H9 (cell line): ENCODE results near the gene TMEM176B. TPM values are rescaled to one million over a fixed set of nuclear protein-coding genes. Genes with fewer than 3 reads are reported as not detected.

Source experiments
- DNase-seq: peaks from one replicate; pipeline ENCODE4 v3.0.0-alpha.2; 2017
- H2AFZ ChIP-seq: one replicate; pipeline ENCODE4 v1.6.1; 2013; ENCODE audit warnings: mild to moderate bottlenecking, low read length, control low read depth, moderate library complexity
- H2AK5ac ChIP-seq: 2 replicates; pipeline ENCODE4 v1.6.1; 2013; ENCODE audit warnings: low read length, control low read depth, mixed read lengths; ENCODE audit not compliant: insufficient read length
- H2BK120ac ChIP-seq: one replicate; pipeline ENCODE4 v1.6.1; 2013; ENCODE audit warnings: low read depth, mild to moderate bottlenecking, low read length, control low read depth, inconsistent platforms; ENCODE audit not compliant: poor library complexity, severe bottlenecking
- H2BK12ac ChIP-seq: 2 replicates; pipeline ENCODE4 v1.6.1; 2013; ENCODE audit warnings: low read length, control low read depth, mixed read lengths, low read depth; ENCODE audit not compliant: insufficient read length
- H2BK15ac ChIP-seq: 2 replicates; pipeline ENCODE4 v1.6.1; 2013; ENCODE audit warnings: low read depth, low read length, control low read depth
- H2BK20ac ChIP-seq: one replicate; pipeline ENCODE4 v1.6.1; 2013; ENCODE audit warnings: low read depth, mild to moderate bottlenecking, low read length, control low read depth, inconsistent platforms; ENCODE audit not compliant: poor library complexity, severe bottlenecking
- H2BK5ac ChIP-seq: 2 replicates; pipeline ENCODE4 v1.6.1; 2013; ENCODE audit warnings: low read length, control low read depth, mixed read lengths; ENCODE audit not compliant: insufficient read length
- H3K14ac ChIP-seq: 2 replicates; pipeline ENCODE4 v1.6.1; 2013; ENCODE audit warnings: low read length, control low read depth; ENCODE audit not compliant: insufficient read depth
- H3K18ac ChIP-seq: 2 replicates; pipeline ENCODE4 v1.6.1; 2013; ENCODE audit warnings: low read depth, mild to moderate bottlenecking, mixed read lengths, low read length, control low read depth; ENCODE audit not compliant: insufficient read length
- H3K23ac ChIP-seq: 2 replicates; pipeline ENCODE4 v1.6.1; 2013; ENCODE audit warnings: low read length, control low read depth, mixed read lengths, low read depth; ENCODE audit not compliant: insufficient read length
- H3K23me2 ChIP-seq: 2 replicates; pipeline ENCODE4 v1.6.1; 2013; ENCODE audit warnings: low read depth, mild to moderate bottlenecking, mixed read lengths, low read length, control low read depth; ENCODE audit not compliant: insufficient read length, poor library complexity, severe bottlenecking
- H3K27ac ChIP-seq: 2 replicates; pipeline ENCODE4 v1.5.1; 2013; ENCODE audit warnings: low read length, control low read depth, mixed read lengths, low read depth; ENCODE audit not compliant: insufficient read length
- H3K27me3 ChIP-seq: 2 replicates; pipeline ENCODE4 v1.6.1; 2013; ENCODE audit warnings: low read length, control low read depth, inconsistent platforms; ENCODE audit not compliant: insufficient read depth
- H3K4ac ChIP-seq: 2 replicates; pipeline ENCODE4 v1.6.1; 2013; ENCODE audit warnings: low read depth, mild to moderate bottlenecking, control low read depth, inconsistent platforms, low read length, moderate library complexity
- H3K4me1 ChIP-seq: 2 replicates; pipeline ENCODE4 v1.6.1; 2013; ENCODE audit warnings: low read length, control low read depth, inconsistent platforms; ENCODE audit not compliant: insufficient read depth
- H3K4me2 ChIP-seq: 2 replicates; pipeline ENCODE4 v1.6.1; 2013; ENCODE audit warnings: low read length, control low read depth, mixed read lengths; ENCODE audit not compliant: insufficient read length, insufficient read depth
- H3K56ac ChIP-seq: 2 replicates; pipeline ENCODE4 v1.6.1; 2013; ENCODE audit warnings: low read depth, mild to moderate bottlenecking, mixed read lengths, low read length, control low read depth; ENCODE audit not compliant: insufficient read length
- H3K79me1 ChIP-seq: 2 replicates; pipeline ENCODE4 v1.6.1; 2013; ENCODE audit warnings: low read depth, mild to moderate bottlenecking, moderate library complexity, low read length, control low read depth, inconsistent platforms; ENCODE audit not compliant: insufficient read depth, poor library complexity, severe bottlenecking
- H3K79me2 ChIP-seq: 2 replicates; pipeline ENCODE4 v1.6.1; 2013; ENCODE audit warnings: low read length, control low read depth, inconsistent platforms; ENCODE audit not compliant: insufficient read depth
- H3K9ac ChIP-seq: 2 replicates; pipeline ENCODE4 v1.6.1; 2013; ENCODE audit warnings: low read length, control low read depth, mixed read lengths; ENCODE audit not compliant: insufficient read length; ENCODE audit errors: extremely low read depth
- H3K9me3 ChIP-seq: one replicate; pipeline ENCODE4 v1.6.1; 2013; ENCODE audit warnings: low read depth, low read length, inconsistent platforms; ENCODE audit not compliant: control insufficient read depth
- H3T11ph ChIP-seq: one replicate; pipeline ENCODE4 v1.6.1; 2013; ENCODE audit warnings: mild to moderate bottlenecking, low read length, control low read depth, inconsistent platforms
- H4K20me1 ChIP-seq: one replicate; pipeline ENCODE4 v1.6.1; 2013; ENCODE audit not compliant: control insufficient read depth, insufficient read length, insufficient read depth
- H4K5ac ChIP-seq: 2 replicates; pipeline ENCODE4 v1.6.1; 2013; ENCODE audit warnings: low read depth, mild to moderate bottlenecking, mixed read lengths, low read length, control low read depth; ENCODE audit not compliant: insufficient read length
- H4K8ac ChIP-seq: replicated peaks from 2 replicates; pipeline ENCODE4 v1.6.1; 2013; ENCODE audit warnings: low read length, control low read depth, mixed read lengths, low read depth; ENCODE audit not compliant: insufficient read length
- H4K91ac ChIP-seq: 2 replicates; pipeline ENCODE4 v1.6.1; 2013; ENCODE audit warnings: low read depth, mild to moderate bottlenecking, moderate library complexity, mixed read lengths, low read length, control low read depth; ENCODE audit not compliant: insufficient read length
- H3K27ac Mint-ChIP-seq, 3 experiments: 2 replicates in 2 of 3; 3 replicates in 1 of 3; pipeline ENCODE4 v1.8.0; 2020 to 2021; ENCODE audit warnings: mixed read lengths in 3 of 3, mild to moderate bottlenecking in 1 of 3, moderate library complexity in 1 of 3
- H3K27me3 Mint-ChIP-seq: 2 replicates; pipeline ENCODE4 v1.8.0; 2021; ENCODE audit warnings: low read depth, mild to moderate bottlenecking, moderate library complexity, mixed read lengths
- H3K36me3 Mint-ChIP-seq, 3 experiments: 2 replicates in 2 of 3; 3 replicates in 1 of 3; pipeline ENCODE4 v1.8.0; 2020 to 2021; ENCODE audit warnings: low read depth in 3 of 3, mixed read lengths in 3 of 3; ENCODE audit not compliant: insufficient read depth in 1 of 3
- H3K4me1 Mint-ChIP-seq, 2 experiments: 2 replicates each; pipeline ENCODE4 v1.8.0; 2020; ENCODE audit warnings: mixed read lengths in 2 of 2
- H3K4me3 Mint-ChIP-seq, 2 experiments: 2 replicates in 1 of 2; 3 replicates in 1 of 2; pipeline ENCODE4 v1.8.0; 2020 to 2021; ENCODE audit warnings: mild to moderate bottlenecking in 2 of 2, mixed read lengths in 2 of 2, moderate library complexity in 1 of 2
- H3K9me3 Mint-ChIP-seq, 2 experiments: 2 replicates in 1 of 2; 3 replicates in 1 of 2; pipeline ENCODE4 v1.8.0; 2020; ENCODE audit warnings: mild to moderate bottlenecking in 2 of 2, mixed read lengths in 2 of 2, moderate library complexity in 1 of 2
- CTCF ChIP-seq: fragments of 200-600 bp; sonication (generic); conservative IDR thresholded peaks from 3 replicates; pipeline ENCODE4 v1.8.0; 2021; ENCODE audit warnings: antibody characterized with exemption, mild to moderate bottlenecking
- total RNA-seq: library from RNA; stranded (reverse); gene quantifications from 2 replicates; pipeline ENCODE4 v1.2.1, GENCODE V29; 2021

Gene TMEM176B
- total RNA-seq, 1 experiment from 2014 or later: 0.85 TPM

- Mint-ChIP-seq H3K36me3 (no peaks in the 10 kb centered on the region; a peak in 1 of 7 replicates), H3K9me3 (peaks cover 2 to 3% of the 10 kb centered on the region in 2 experiments; a peak in 2 of 5 replicates), H3K27ac (no peak overlapping the region), H3K4me1 (peaks cover 9 to 12% of the 10 kb centered on the region in 2 experiments), H3K27me3 (peaks cover 45% of the 10 kb centered on the region), H3K4me3 (no peak overlapping the region)
- H3K9me3 ChIP-seq: no peaks in the 10 kb centered on the region
- H3K9ac ChIP-seq: no peak overlapping the region
- H3K79me2 ChIP-seq: no peaks in the 10 kb centered on the region; the same call in 1 of the 2 replicates
- H2BK5ac ChIP-seq: no peak overlapping the region
- no peak overlapping the region for H4K8ac ChIP-seq
- TF ChIP-seq CTCF: no peak
- no peak overlapping the region for H3K27ac ChIP-seq
- no peak overlapping the region for H2AFZ ChIP-seq
- no peak overlapping the region for H4K5ac ChIP-seq
- no peak overlapping the region for H2AK5ac ChIP-seq
- H3K14ac ChIP-seq: no peak overlapping the region
- H3K79me1 ChIP-seq: no peaks in the 10 kb centered on the region
- no peak for DNase-seq
- no peaks in the 10 kb centered on the region for H4K20me1 ChIP-seq
- no peak overlapping the region for H4K91ac ChIP-seq
- H3K4me2 ChIP-seq: no peak overlapping the region
- no peak overlapping the region for H2BK12ac ChIP-seq
- H3K4me1 ChIP-seq: no peaks in the 10 kb centered on the region
- H3K23me2 ChIP-seq: no peaks in the 10 kb centered on the region
- no peak overlapping the region for H3K23ac ChIP-seq
- H2BK120ac ChIP-seq: no peak overlapping the region
- H3K18ac ChIP-seq: no peak overlapping the region
- no peak overlapping the region for H3T11ph ChIP-seq
- no peak overlapping the region for H2BK20ac ChIP-seq
- no peak overlapping the region for H2BK15ac ChIP-seq
- no peak overlapping the region for H3K4ac ChIP-seq
- no peak overlapping the region for H3K56ac ChIP-seq
- no peaks in the 10 kb centered on the region for H3K27me3 ChIP-seq
Measured at GRCh38 chr7:150766334-150766709, 33.8 kb downstream of the TMEM176B start.
